Measurements from ENCODE around the gene PDIA3.
"Not testable (repeated sequence)": the region's sequence is repeated elsewhere in the genome, so short reads cannot be mapped to it uniquely, and the experiment has no call there.

The PDIA3 gene

GRCh38 chr15:43795197-43795596, 49.0 kb downstream of the PDIA3 start:
- Histone ChIP-seq H3K36me3 (ENCODE audit: control insufficient read depth, insufficient read depth, low read length) (peaks cover 46% of the 10 kb centered on the region), H3K4me1 (ENCODE audit: control insufficient read depth, insufficient read depth, low read length, poor library complexity, severe bottlenecking) (peaks cover 22% of the 10 kb centered on the region), H3K27ac (ENCODE audit: insufficient read depth, low read length, poor library complexity, severe bottlenecking) (peak overlapping the region; percentile 1), H3K27me3 (replicated peaks; ENCODE audit: control insufficient read depth, insufficient read depth, low read length, poor library complexity, severe bottlenecking) (no peaks in the 10 kb centered on the region), H3K4me3 (ENCODE audit: insufficient read depth, low read depth, low read length, poor library complexity, severe bottlenecking) (no peak overlapping the region), H3K9me3 (ENCODE audit: control insufficient read depth, low read length) (no peaks in the 10 kb centered on the region)
- no peak for DNase-seq

GRCh38 chr15:43795997-43796396, 49.8 kb downstream of the PDIA3 start:
- H3K4me1 ChIP-seq (ENCODE audit: control insufficient read depth, insufficient read depth, low read length, poor library complexity, severe bottlenecking): peaks cover 24% of the 10 kb centered on the region

GRCh38 chr15:43796566-43796965, 50.3 kb downstream of the PDIA3 start:
- Histone ChIP-seq H3K27ac (ENCODE audit: insufficient read depth, low read length, poor library complexity, severe bottlenecking) (no peak overlapping the region), H3K27me3 (replicated peaks; ENCODE audit: control insufficient read depth, insufficient read depth, low read length, poor library complexity, severe bottlenecking) (no peaks in the 10 kb centered on the region), H3K4me3 (ENCODE audit: insufficient read depth, low read depth, low read length, poor library complexity, severe bottlenecking) (no peak overlapping the region), H3K4me1 (ENCODE audit: control insufficient read depth, insufficient read depth, low read length, poor library complexity, severe bottlenecking) (peaks cover 27% of the 10 kb centered on the region), H3K9me3 (ENCODE audit: control insufficient read depth, low read length) (no peaks in the 10 kb centered on the region), H3K36me3 (ENCODE audit: control insufficient read depth, insufficient read depth, low read length) (peaks cover 46% of the 10 kb centered on the region)
- DNase-seq: no peak

More at GRCh38 chr15:43795997-43796396, 49.8 kb downstream of the PDIA3 start:
- H3K36me3 ChIP-seq (ENCODE audit: control insufficient read depth, insufficient read depth, low read length): peaks cover 46% of the 10 kb centered on the region
- H3K27ac ChIP-seq (ENCODE audit: insufficient read depth, low read length, poor library complexity, severe bottlenecking): no peak overlapping the region
- DNase-seq: no peak
- H3K4me3 ChIP-seq (ENCODE audit: insufficient read depth, low read depth, low read length, poor library complexity, severe bottlenecking): no peak overlapping the region
- no peaks in the 10 kb centered on the region for H3K27me3 ChIP-seq (replicated peaks; ENCODE audit: control insufficient read depth, insufficient read depth, low read length, poor library complexity, severe bottlenecking)
- no peaks in the 10 kb centered on the region for H3K9me3 ChIP-seq (ENCODE audit: control insufficient read depth, low read length)

- Histone ChIP-seq H3K9me3 (ENCODE audit: control insufficient read depth, low read length) (no peaks in the 10 kb centered on the region), H3K27me3 (replicated peaks; ENCODE audit: control insufficient read depth, insufficient read depth, low read length, poor library complexity, severe bottlenecking) (no peaks in the 10 kb centered on the region), H3K4me1 (ENCODE audit: control insufficient read depth, insufficient read depth, low read length, poor library complexity, severe bottlenecking) (peaks cover 20% of the 10 kb centered on the region), H3K36me3 (ENCODE audit: control insufficient read depth, insufficient read depth, low read length) (peaks cover 49% of the 10 kb centered on the region), H3K4me3 (ENCODE audit: insufficient read depth, low read depth, low read length, poor library complexity, severe bottlenecking) (no peak overlapping the region), H3K27ac (ENCODE audit: insufficient read depth, low read length, poor library complexity, severe bottlenecking) (peak overlapping the region; percentile 77)
- DNase-seq: no peak
Measured at GRCh38 chr15:43799209-43799944, 53.1 kb downstream of the PDIA3 start.

- peak within 1 kb of the TSS; percentile 77 for H3K27ac ChIP-seq (ENCODE audit: insufficient read depth, low read length, poor library complexity, severe bottlenecking)
- peaks cover 48% of the 10 kb centered on the region for H3K36me3 ChIP-seq (ENCODE audit: control insufficient read depth, insufficient read depth, low read length)
Measured at GRCh38 chr15:43799945-43800285, 53.7 kb downstream of the PDIA3 start, which contains the start of gene SERINC4. Gene SERINC4, minus strand, starts transcription at chr15:43800220. Its CDS starts 234 bp downstream, at chr15:43799986.

GRCh38 chr15:43800286-43801141, 54.3 kb downstream of the PDIA3 start, which contains the start of gene HYPK:
Gene HYPK, plus strand, starts transcription at chr15:43800599. Its CDS starts 24 bp downstream, at chr15:43800623.
- Histone ChIP-seq H3K4me1 (ENCODE audit: control insufficient read depth, insufficient read depth, low read length, poor library complexity, severe bottlenecking) (peaks cover 11% of the 10 kb centered on the region), H3K4me3 (ENCODE audit: insufficient read depth, low read depth, low read length, poor library complexity, severe bottlenecking) (peak within 1 kb of the TSS; percentile 89), H3K27ac (ENCODE audit: insufficient read depth, low read length, poor library complexity, severe bottlenecking) (peak within 1 kb of the TSS; percentile 77), H3K9me3 (ENCODE audit: control insufficient read depth, low read length) (no peaks in the 10 kb centered on the region), H3K27me3 (replicated peaks; ENCODE audit: control insufficient read depth, insufficient read depth, low read length, poor library complexity, severe bottlenecking) (no peaks in the 10 kb centered on the region), H3K36me3 (ENCODE audit: control insufficient read depth, insufficient read depth, low read length) (peaks cover 48% of the 10 kb centered on the region)
- DNase-seq: peak; percentile 84 to 88 (median 85)

More at GRCh38 chr15:43799945-43800285, 53.7 kb downstream of the PDIA3 start, which contains the start of gene SERINC4:
- Histone ChIP-seq H3K27me3 (replicated peaks; ENCODE audit: control insufficient read depth, insufficient read depth, low read length, poor library complexity, severe bottlenecking) (no peaks in the 10 kb centered on the region), H3K4me1 (ENCODE audit: control insufficient read depth, insufficient read depth, low read length, poor library complexity, severe bottlenecking) (peaks cover 16% of the 10 kb centered on the region), H3K4me3 (ENCODE audit: insufficient read depth, low read depth, low read length, poor library complexity, severe bottlenecking) (peak within 1 kb of the TSS; percentile 89), H3K9me3 (ENCODE audit: control insufficient read depth, low read length) (no peaks in the 10 kb centered on the region)
- DNase-seq: no peak

GRCh38 chr15:43802676-43803075, 56.4 kb downstream of the PDIA3 start:
- not testable (repeated sequence) for H3K9me3 ChIP-seq (ENCODE audit: control insufficient read depth, low read length); H3K4me3 ChIP-seq (ENCODE audit: insufficient read depth, low read depth, low read length, poor library complexity, severe bottlenecking); H3K27ac ChIP-seq (ENCODE audit: insufficient read depth, low read length, poor library complexity, severe bottlenecking); H3K27me3 ChIP-seq (replicated peaks; ENCODE audit: control insufficient read depth, insufficient read depth, low read length, poor library complexity, severe bottlenecking); DNase-seq
- peaks cover 47% of the 10 kb centered on the region for H3K36me3 ChIP-seq (ENCODE audit: control insufficient read depth, insufficient read depth, low read length)
- H3K4me1 ChIP-seq (ENCODE audit: control insufficient read depth, insufficient read depth, low read length, poor library complexity, severe bottlenecking): peaks cover 10% of the 10 kb centered on the region

- DNase-seq: no peak
- H3K9me3 ChIP-seq (ENCODE audit: control insufficient read depth, low read length): no peaks in the 10 kb centered on the region
- no peaks in the 10 kb centered on the region for H3K4me1 ChIP-seq (ENCODE audit: control insufficient read depth, insufficient read depth, low read length, poor library complexity, severe bottlenecking)
- no peak overlapping the region for H3K27ac ChIP-seq (ENCODE audit: insufficient read depth, low read length, poor library complexity, severe bottlenecking)
- H3K4me3 ChIP-seq (ENCODE audit: insufficient read depth, low read depth, low read length, poor library complexity, severe bottlenecking): no peak overlapping the region
- H3K27me3 ChIP-seq (replicated peaks; ENCODE audit: control insufficient read depth, insufficient read depth, low read length, poor library complexity, severe bottlenecking): no peaks in the 10 kb centered on the region
- H3K36me3 ChIP-seq (ENCODE audit: control insufficient read depth, insufficient read depth, low read length): peaks cover 77% of the 10 kb centered on the region
Measured at GRCh38 chr15:43808435-43808950, 62.3 kb downstream of the PDIA3 start.

GRCh38 chr15:43808960-43809678, 62.9 kb downstream of the PDIA3 start:
- no peak overlapping the region for H3K27ac ChIP-seq (ENCODE audit: insufficient read depth, low read length, poor library complexity, severe bottlenecking)
- peaks cover 78% of the 10 kb centered on the region for H3K36me3 ChIP-seq (ENCODE audit: control insufficient read depth, insufficient read depth, low read length)

More at GRCh38 chr15:43808960-43809678, 62.9 kb downstream of the PDIA3 start:
- DNase-seq: no peak
- Histone ChIP-seq H3K4me3 (ENCODE audit: insufficient read depth, low read depth, low read length, poor library complexity, severe bottlenecking) (no peak overlapping the region), H3K27me3 (replicated peaks; ENCODE audit: control insufficient read depth, insufficient read depth, low read length, poor library complexity, severe bottlenecking) (no peaks in the 10 kb centered on the region), H3K4me1 (ENCODE audit: control insufficient read depth, insufficient read depth, low read length, poor library complexity, severe bottlenecking) (no peaks in the 10 kb centered on the region), H3K9me3 (ENCODE audit: control insufficient read depth, low read length) (no peaks in the 10 kb centered on the region)

Data from effector memory CD4-positive, alpha-beta T cell (primary cell).